ENCODE measurements around the gene PPIL3.

The PPIL3 gene

GRCh38 chr2:200829258-200829655 lies 59.6 kb downstream of the PPIL3 start:
- no peak for DNase-seq (ENCODE audit: low read depth)
- TF ChIP-seq CTCF (IDR thresholded peaks at IDR 0.05; ENCODE audit: control insufficient read depth, extremely low read depth, insufficient read depth), result no peak
- no peak overlapping the region for H3K4me3 ChIP-seq (ENCODE audit: low read depth, low read length)

- no peak for DNase-seq (ENCODE audit: low read depth)
- no peak for TF ChIP-seq CTCF (IDR thresholded peaks at IDR 0.05; ENCODE audit: control insufficient read depth, extremely low read depth, insufficient read depth)
Observed at GRCh38 chr2:200828572-200829257, 60.2 kb downstream of the PPIL3 start.

GRCh38 chr2:200828104-200828503 lies 60.8 kb downstream of the PPIL3 start:
- no peak overlapping the region for H3K4me3 ChIP-seq (ENCODE audit: low read depth, low read length)
- DNase-seq (ENCODE audit: low read depth), result no peak
- TF ChIP-seq CTCF (IDR thresholded peaks at IDR 0.05; ENCODE audit: control insufficient read depth, extremely low read depth, insufficient read depth), result no peak

More at GRCh38 chr2:200828572-200829257, 60.2 kb downstream of the PPIL3 start:
- no peak overlapping the region for H3K4me3 ChIP-seq (ENCODE audit: low read depth, low read length)

- no peak for TF ChIP-seq CTCF (IDR thresholded peaks at IDR 0.05; ENCODE audit: control insufficient read depth, extremely low read depth, insufficient read depth)
- no peak overlapping the region for H3K4me3 ChIP-seq (ENCODE audit: low read depth, low read length)
- no peak for DNase-seq (ENCODE audit: low read depth)
Observed at GRCh38 chr2:200821686-200822245, 67.1 kb downstream of the PPIL3 start.

Measured in LNCaP clone FGC (cell line).